NCI-H1092 (cell line): ENCODE results near the gene INPP4B.

Experiments used
- DNase-seq: peaks from one replicate; lab custom pipeline; 2025; lab: John Stamatoyannopoulos, UW

The INPP4B gene

DNA sequence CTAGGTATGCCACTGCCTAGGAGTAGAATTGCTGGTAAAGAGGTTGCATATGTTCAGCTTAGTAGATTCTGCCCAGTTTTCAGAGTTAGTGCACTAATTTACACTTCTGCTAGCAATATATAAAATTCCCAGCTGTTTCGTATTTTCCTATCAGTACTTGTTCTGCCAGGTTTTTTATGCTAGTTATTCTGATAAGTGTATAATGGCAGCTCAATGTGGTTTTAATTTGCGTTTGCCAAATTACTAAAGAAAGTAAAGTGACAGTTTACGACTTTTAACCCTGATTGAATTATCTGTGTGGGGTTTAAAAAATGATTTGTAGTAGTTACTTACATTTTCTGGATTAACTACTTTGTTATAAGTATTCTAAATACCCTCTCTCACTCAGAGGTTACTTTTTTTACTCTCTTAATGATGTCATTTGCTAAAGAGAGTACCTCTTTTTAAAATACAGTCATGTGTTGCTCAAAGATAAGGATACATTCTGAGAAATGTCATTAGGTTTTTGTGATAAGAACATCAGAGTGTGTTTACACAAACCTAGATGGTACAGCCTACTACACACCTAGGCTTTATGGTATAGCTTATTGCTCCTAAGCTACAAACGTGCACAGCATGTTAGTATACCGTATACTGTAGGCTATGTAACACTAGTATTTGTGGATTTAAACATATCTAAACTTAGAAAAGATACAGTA is 846.5 kb downstream of the INPP4B start:
- DNase-seq: no peak

GRCh38 chr4:141995056-141995455 is 851.0 kb downstream of the INPP4B start:
- no peak for DNase-seq

DNA sequence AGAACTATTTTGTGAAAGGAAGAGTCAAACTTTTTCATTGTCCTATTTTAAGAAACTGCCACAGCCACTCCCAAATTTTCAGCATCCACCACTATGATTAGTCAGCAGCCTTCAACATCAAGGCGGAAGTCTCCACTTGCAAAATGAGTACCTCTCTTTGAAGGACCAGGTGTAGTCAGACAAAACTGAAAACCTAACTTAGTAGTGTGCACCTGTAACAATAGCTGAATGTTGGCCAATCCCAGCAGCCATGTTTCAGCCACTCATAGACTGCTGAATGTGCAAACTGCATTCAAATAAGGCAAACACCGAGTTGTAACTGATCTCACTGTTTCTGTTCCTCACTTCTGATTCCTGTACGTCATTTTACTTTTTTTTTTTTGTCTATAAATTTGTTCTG is 868.7 kb downstream of the INPP4B start:
- no peak for DNase-seq
